Endodermal cell (in vitro differentiated cells): ENCODE measurements around the gene HDAC5. TPM values are rescaled to one million over a fixed set of nuclear protein-coding genes. Genes with fewer than 3 reads are reported as not detected.

Experiments
- DNase-seq: peaks from one replicate; pipeline ENCODE4 v3.0.0-alpha.2; 2017
- H3K27ac ChIP-seq: 2 replicates; pipeline ENCODE4 v1.5.1; 2013; ENCODE audit warnings: mild to moderate bottlenecking, low read depth, low read length, moderate library complexity
- H3K27me3 ChIP-seq: 2 replicates; pipeline ENCODE4 v1.6.1; 2013; ENCODE audit warnings: mild to moderate bottlenecking, low read length, moderate library complexity; ENCODE audit not compliant: insufficient read depth, control insufficient read depth, poor library complexity, severe bottlenecking
- H3K36me3 ChIP-seq: 2 replicates; pipeline ENCODE4 v1.7.0; 2013; ENCODE audit warnings: mild to moderate bottlenecking, low read length, moderate library complexity; ENCODE audit not compliant: control insufficient read depth, insufficient read depth
- H3K4me1 ChIP-seq: one replicate; pipeline ENCODE4 v1.7.0; 2013; ENCODE audit warnings: low read length; ENCODE audit not compliant: control insufficient read depth, insufficient read depth
- H3K4me3 ChIP-seq: 2 replicates; pipeline ENCODE4 v1.5.1; 2013; ENCODE audit warnings: mild to moderate bottlenecking, low read length, moderate library complexity
- H3K9ac ChIP-seq: 2 replicates; pipeline ENCODE4 v1.6.1; 2013; ENCODE audit warnings: mild to moderate bottlenecking, low read length, moderate library complexity; ENCODE audit not compliant: poor library complexity, severe bottlenecking; ENCODE audit errors: extremely low read depth
- H3K9me3 ChIP-seq: 2 replicates; pipeline ENCODE4 v1.6.1; 2013; ENCODE audit warnings: mild to moderate bottlenecking, low read length, moderate library complexity; ENCODE audit not compliant: control insufficient read depth
- H3K27ac Mint-ChIP-seq: 2 replicates; pipeline ENCODE4 v1.8.0; 2020; ENCODE audit warnings: mixed read lengths
- H3K27me3 Mint-ChIP-seq: 2 replicates; pipeline ENCODE4 v1.8.0; 2021; ENCODE audit warnings: mild to moderate bottlenecking, mixed read lengths; ENCODE audit not compliant: insufficient read depth
- H3K36me3 Mint-ChIP-seq: 2 replicates; pipeline ENCODE4 v1.8.0; 2020; ENCODE audit warnings: low read depth, mixed read lengths
- H3K4me1 Mint-ChIP-seq: 2 replicates; pipeline ENCODE4 v1.8.0; 2020; ENCODE audit warnings: mixed read lengths
- H3K4me3 Mint-ChIP-seq: 2 replicates; pipeline ENCODE4 v1.8.0; 2020; ENCODE audit warnings: mild to moderate bottlenecking, moderate library complexity, mixed read lengths
- H3K9me3 Mint-ChIP-seq: 2 replicates; pipeline ENCODE4 v1.8.0; 2020; ENCODE audit warnings: mild to moderate bottlenecking, mixed read lengths
- WGBS, 2 experiments: methylation state at CpG; one replicate each; pipeline versions ENCODE4 v1.1.5 to v1.1.7; 2013; ENCODE audit warnings: missing lambda C conversion rate in 2 of 2, mixed read lengths in 1 of 2; ENCODE audit not compliant: insufficient coverage in 1 of 2, insufficient read length in 1 of 2; 5-methylcytosine and 5-hydroxymethylcytosine counted together
- total RNA-seq, 2 donors: library from RNA; stranded (reverse); fragmentation: NEBNext Ultra II Directional in 1 of 2; extraction: Animal tissue kit (Norgen Biotek cat#: 25700) in 1 of 2; gene quantifications; 2 replicates in 1 of 2; 3 replicates in 1 of 2; pipeline ENCODE4 v1.2.1, GENCODE V29; 2021
- TF ChIP-seq, protein P1 (sequence below): fragments of 200-600 bp; sonication (generic); conservative IDR thresholded peaks from 2 replicates; pipeline ENCODE4 v1.5.0; 2021; ENCODE audit warnings: antibody characterized with exemption, mild to moderate bottlenecking

The HDAC5 gene
- total RNA-seq, 2 donors from 2014 or later = 36.9 to 64.6 TPM

DNA sequence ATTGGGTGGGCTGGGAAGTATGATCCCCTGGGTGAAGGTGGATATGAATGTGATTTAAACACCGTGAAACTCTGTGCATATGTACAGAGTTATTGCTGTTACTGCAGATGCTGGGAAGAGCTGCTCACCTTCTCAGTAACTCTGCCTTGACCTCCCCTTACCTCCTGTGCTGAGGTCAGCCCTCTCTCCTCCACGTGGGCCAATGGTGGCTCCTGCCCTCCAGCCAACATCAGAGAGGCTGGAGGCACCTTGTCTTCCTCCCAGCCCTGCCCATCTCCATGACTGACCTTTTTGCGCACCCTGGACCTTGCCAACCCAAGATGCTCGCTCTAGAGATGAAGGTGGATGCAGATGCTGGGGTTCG lies 46.7 kb upstream of the HDAC5 start:
- H3K9ac ChIP-seq = no peak overlapping the region
- H3K27me3 ChIP-seq = no peaks in the 10 kb centered on the region
- peaks cover 12% of the 10 kb centered on the region for H3K4me1 ChIP-seq
- no peak overlapping the region for H3K4me3 Mint-ChIP-seq
- H3K27me3 Mint-ChIP-seq = no peaks in the 10 kb centered on the region
- H3K27ac ChIP-seq = no peak overlapping the region
- no peaks in the 10 kb centered on the region for H3K9me3 ChIP-seq
- H3K27ac Mint-ChIP-seq = peak overlapping the region; percentile 44
- H3K36me3 Mint-ChIP-seq = peaks cover 4% of the 10 kb centered on the region
- TF ChIP-seq, protein P1, sequence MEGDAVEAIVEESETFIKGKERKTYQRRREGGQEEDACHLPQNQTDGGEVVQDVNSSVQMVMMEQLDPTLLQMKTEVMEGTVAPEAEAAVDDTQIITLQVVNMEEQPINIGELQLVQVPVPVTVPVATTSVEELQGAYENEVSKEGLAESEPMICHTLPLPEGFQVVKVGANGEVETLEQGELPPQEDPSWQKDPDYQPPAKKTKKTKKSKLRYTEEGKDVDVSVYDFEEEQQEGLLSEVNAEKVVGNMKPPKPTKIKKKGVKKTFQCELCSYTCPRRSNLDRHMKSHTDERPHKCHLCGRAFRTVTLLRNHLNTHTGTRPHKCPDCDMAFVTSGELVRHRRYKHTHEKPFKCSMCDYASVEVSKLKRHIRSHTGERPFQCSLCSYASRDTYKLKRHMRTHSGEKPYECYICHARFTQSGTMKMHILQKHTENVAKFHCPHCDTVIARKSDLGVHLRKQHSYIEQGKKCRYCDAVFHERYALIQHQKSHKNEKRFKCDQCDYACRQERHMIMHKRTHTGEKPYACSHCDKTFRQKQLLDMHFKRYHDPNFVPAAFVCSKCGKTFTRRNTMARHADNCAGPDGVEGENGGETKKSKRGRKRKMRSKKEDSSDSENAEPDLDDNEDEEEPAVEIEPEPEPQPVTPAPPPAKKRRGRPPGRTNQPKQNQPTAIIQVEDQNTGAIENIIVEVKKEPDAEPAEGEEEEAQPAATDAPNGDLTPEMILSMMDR = no peak
- no peaks in the 10 kb centered on the region for H3K36me3 ChIP-seq
- peaks cover 16% of the 10 kb centered on the region for H3K4me1 Mint-ChIP-seq
- no peaks in the 10 kb centered on the region for H3K9me3 Mint-ChIP-seq
- no peak for DNase-seq
- WGBS, 2 experiments = 69 to 81% methylated on average over 3 to 5 of the region's 5 CpGs
- H3K4me3 ChIP-seq = no peak overlapping the region

DNA sequence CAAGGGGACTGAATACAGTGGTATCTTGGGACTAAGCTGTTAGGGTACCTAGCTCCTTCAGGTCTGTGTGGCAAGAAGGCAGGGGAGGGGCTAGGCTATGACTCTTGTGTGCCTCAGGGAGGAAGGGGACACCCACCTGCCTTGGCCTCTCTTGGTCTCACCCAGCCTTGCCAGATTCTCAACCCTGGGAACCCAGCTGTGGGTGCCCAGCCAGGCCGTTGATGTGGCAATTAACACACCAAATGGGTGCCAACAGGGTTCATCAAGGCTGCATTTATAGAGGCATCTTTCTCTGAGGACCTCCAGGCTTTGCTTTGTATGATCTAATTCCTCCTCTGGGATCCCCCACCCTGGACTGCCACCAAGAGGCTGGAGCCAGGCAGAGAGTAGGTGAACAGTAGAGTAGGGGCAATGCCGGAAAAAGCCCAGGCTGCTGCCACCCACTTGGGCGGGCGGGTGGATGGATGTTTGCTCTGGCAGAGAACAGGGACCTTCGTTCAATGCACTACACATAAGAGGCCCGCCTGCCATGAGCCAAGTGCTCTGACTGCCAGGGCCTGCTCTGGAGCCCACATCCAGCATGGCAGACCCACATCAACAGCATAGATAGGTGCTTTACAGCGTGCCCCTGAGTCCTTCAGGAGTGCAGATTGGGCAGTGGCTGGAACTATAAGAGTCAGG lies 43.9 kb upstream of the HDAC5 start:
- TF ChIP-seq, protein P1 = no peak
- Mint-ChIP-seq H3K4me3 (no peak overlapping the region), H3K9me3 (no peaks in the 10 kb centered on the region), H3K4me1 (peaks cover 16% of the 10 kb centered on the region), H3K27me3 (no peaks in the 10 kb centered on the region), H3K36me3 (peaks cover 7% of the 10 kb centered on the region), H3K27ac (peak overlapping the region; percentile 89)
- DNase-seq = peak; percentile 58
- Histone ChIP-seq H3K4me3 (no peak overlapping the region), H3K9ac (no peak overlapping the region), H3K36me3 (peaks cover 7% of the 10 kb centered on the region), H3K27ac (no peak overlapping the region), H3K27me3 (no peaks in the 10 kb centered on the region), H3K9me3 (no peaks in the 10 kb centered on the region), H3K4me1 (peaks cover 12% of the 10 kb centered on the region)
- WGBS, 2 experiments = 88 to 100% methylated on average over 3 to 7 of the region's 7 CpGs

GRCh38 chr17:44164476-44164875 lies 41.0 kb upstream of the HDAC5 start:
- 93% methylated on average over 1 of the region's 1 CpG; no CpG with 5 or more reads in 1 of the 2 experiments for WGBS, 2 experiments
- Histone ChIP-seq H3K9me3 (no peaks in the 10 kb centered on the region), H3K36me3 (peaks cover 32% of the 10 kb centered on the region), H3K27ac (no peak overlapping the region), H3K4me3 (no peak overlapping the region), H3K9ac (no peak overlapping the region), H3K4me1 (no peaks in the 10 kb centered on the region), H3K27me3 (no peaks in the 10 kb centered on the region)
- no peak for DNase-seq
- Mint-ChIP-seq H3K9me3 (no peaks in the 10 kb centered on the region), H3K27me3 (no peaks in the 10 kb centered on the region), H3K4me1 (peaks cover 10% of the 10 kb centered on the region), H3K27ac (no peak overlapping the region), H3K4me3 (no peak overlapping the region), H3K36me3 (peaks cover 28% of the 10 kb centered on the region)
- TF ChIP-seq, protein P1 = no peak
